Endothelial cell (in vitro differentiated cells): ENCODE data around the gene SLC22A1. TPM values are rescaled to one million over a fixed set of nuclear protein-coding genes. Genes with fewer than 3 reads are reported as not detected.
"Not testable (repeated sequence)": the region's sequence is repeated elsewhere in the genome, so short reads cannot be mapped to it uniquely, and the experiment has no call there.

Experiments
- DNase-seq: peaks from one replicate; pipeline ENCODE4 v3.0.0; 2021; ENCODE audit warnings: low spot score
- H3K27ac Mint-ChIP-seq: one replicate; pipeline ENCODE4 v1.8.0; 2021; ENCODE audit warnings: mixed read lengths, inconsistent platforms; ENCODE audit not compliant: unreplicated experiment
- H3K27me3 Mint-ChIP-seq: one replicate; pipeline ENCODE4 v1.8.0; 2021; ENCODE audit warnings: mild to moderate bottlenecking, moderate library complexity, mixed read lengths, inconsistent platforms; ENCODE audit not compliant: unreplicated experiment
- H3K36me3 Mint-ChIP-seq: one replicate; pipeline ENCODE4 v1.8.0; 2021; ENCODE audit warnings: mild to moderate bottlenecking, low read depth, mixed read lengths, inconsistent platforms; ENCODE audit not compliant: unreplicated experiment
- H3K4me1 Mint-ChIP-seq: one replicate; pipeline ENCODE4 v1.8.0; 2021; ENCODE audit warnings: mild to moderate bottlenecking, mixed read lengths, inconsistent platforms; ENCODE audit not compliant: unreplicated experiment
- H3K4me3 Mint-ChIP-seq: one replicate; pipeline ENCODE4 v1.8.0; 2021; ENCODE audit warnings: mild to moderate bottlenecking, mixed read lengths, inconsistent platforms; ENCODE audit not compliant: unreplicated experiment
- H3K9me3 Mint-ChIP-seq: one replicate; pipeline ENCODE4 v1.8.0; 2021; ENCODE audit warnings: mixed read lengths, inconsistent platforms; ENCODE audit not compliant: unreplicated experiment
- total RNA-seq: library from RNA; stranded (reverse); fragmentation: NEBNext Ultra II Directional; extraction: Animal tissue kit (Norgen Biotek cat#: 25700); gene quantifications from one replicate; pipeline ENCODE4 v1.2.1, GENCODE V29; 2021; ENCODE audit not compliant: unreplicated experiment
- TF ChIP-seq, protein P1 (sequence below): fragments of 200-600 bp; sonication (generic); IDR thresholded peaks from one replicate; pipeline ENCODE4 v1.5.0; 2021; ENCODE audit warnings: antibody characterized with exemption; ENCODE audit not compliant: unreplicated experiment

The SLC22A1 gene
- total RNA-seq, 1 donor from 2014 or later, result 2.7 TPM

DNA sequence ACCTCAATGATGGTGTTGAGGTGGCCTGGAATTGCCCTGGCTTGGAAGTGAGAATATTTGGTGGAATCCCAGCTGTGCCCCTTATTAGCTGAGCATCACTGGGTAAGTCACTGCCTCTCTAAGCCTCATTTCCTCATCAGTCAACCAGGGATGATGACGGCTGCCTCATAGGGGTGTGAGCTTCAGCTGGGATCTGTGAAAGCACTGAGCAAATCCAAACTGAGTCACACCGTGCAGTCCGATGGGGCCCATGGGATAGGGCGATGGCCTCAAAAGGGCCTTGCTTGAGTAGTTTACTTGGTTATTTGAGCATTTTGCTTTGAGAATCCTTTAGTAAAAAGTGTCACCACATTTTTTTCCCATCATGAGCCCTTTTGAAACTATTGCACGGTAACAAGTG, 1.1 kb downstream of the SLC22A1 start:
- no peak for DNase-seq
- H3K36me3 Mint-ChIP-seq, result peaks cover 29% of the 10 kb centered on the region
- H3K27me3 Mint-ChIP-seq, result peaks cover 6% of the 10 kb centered on the region
- H3K27ac Mint-ChIP-seq, result no peak overlapping the region
- TF ChIP-seq, protein P1, sequence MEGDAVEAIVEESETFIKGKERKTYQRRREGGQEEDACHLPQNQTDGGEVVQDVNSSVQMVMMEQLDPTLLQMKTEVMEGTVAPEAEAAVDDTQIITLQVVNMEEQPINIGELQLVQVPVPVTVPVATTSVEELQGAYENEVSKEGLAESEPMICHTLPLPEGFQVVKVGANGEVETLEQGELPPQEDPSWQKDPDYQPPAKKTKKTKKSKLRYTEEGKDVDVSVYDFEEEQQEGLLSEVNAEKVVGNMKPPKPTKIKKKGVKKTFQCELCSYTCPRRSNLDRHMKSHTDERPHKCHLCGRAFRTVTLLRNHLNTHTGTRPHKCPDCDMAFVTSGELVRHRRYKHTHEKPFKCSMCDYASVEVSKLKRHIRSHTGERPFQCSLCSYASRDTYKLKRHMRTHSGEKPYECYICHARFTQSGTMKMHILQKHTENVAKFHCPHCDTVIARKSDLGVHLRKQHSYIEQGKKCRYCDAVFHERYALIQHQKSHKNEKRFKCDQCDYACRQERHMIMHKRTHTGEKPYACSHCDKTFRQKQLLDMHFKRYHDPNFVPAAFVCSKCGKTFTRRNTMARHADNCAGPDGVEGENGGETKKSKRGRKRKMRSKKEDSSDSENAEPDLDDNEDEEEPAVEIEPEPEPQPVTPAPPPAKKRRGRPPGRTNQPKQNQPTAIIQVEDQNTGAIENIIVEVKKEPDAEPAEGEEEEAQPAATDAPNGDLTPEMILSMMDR, result no peak
- no peaks in the 10 kb centered on the region for H3K9me3 Mint-ChIP-seq
- no peaks in the 10 kb centered on the region for H3K4me1 Mint-ChIP-seq
- no peak overlapping the region for H3K4me3 Mint-ChIP-seq

DNA sequence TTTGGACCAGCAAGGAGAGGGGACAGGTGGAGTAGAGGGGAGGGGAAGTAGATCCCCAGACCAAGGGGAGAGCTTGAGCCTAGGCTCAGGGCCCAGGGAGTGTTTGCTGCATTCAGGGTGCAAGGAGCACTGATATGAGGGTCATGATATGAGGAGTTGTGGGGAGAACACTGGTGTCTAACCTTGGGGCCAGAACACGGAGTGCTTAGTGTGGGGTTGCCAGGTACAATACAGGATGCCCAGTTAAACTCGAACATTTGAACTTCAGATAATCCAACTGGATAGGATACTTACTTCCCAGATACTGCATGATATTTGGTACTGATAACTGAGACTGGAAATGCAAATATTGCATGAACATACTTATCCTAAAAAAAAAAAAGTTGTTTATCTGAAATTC, 2.4 kb downstream of the SLC22A1 start:
- TF ChIP-seq, protein P1, result no peak
- no peaks in the 10 kb centered on the region for H3K9me3 Mint-ChIP-seq
- H3K4me1 Mint-ChIP-seq, result no peaks in the 10 kb centered on the region
- no peak for DNase-seq
- peaks cover 6% of the 10 kb centered on the region for H3K27me3 Mint-ChIP-seq
- no peak overlapping the region for H3K4me3 Mint-ChIP-seq
- peaks cover 26% of the 10 kb centered on the region for H3K36me3 Mint-ChIP-seq
- no peak overlapping the region for H3K27ac Mint-ChIP-seq

DNA sequence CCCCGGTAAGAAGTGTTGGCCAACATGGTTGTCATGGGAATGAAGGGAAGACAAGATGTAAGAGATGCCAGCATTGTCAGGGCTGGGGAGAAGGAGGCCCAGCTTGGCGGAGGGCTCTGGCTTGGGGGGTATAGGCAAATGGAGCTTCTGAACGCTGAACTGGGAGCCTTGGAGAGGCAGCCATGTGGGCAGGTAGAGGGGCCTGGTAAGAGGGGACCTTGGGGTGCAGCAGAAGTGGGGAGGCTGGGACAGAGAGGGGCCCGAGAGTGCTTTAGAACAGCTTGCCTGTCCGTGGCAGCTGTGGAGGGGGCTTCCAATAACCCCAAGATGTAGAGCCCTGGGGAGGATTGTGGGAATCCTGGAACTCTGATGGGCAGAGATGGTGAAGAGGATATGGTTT, 3.0 kb downstream of the SLC22A1 start:
- Mint-ChIP-seq H3K27me3 (peaks cover 4% of the 10 kb centered on the region), H3K4me1 (no peaks in the 10 kb centered on the region), H3K4me3 (no peak overlapping the region), H3K9me3 (no peaks in the 10 kb centered on the region), H3K36me3 (peaks cover 23% of the 10 kb centered on the region), H3K27ac (peak overlapping the region; percentile 38)
- TF ChIP-seq, protein P1, result no peak
- no peak for DNase-seq

DNA sequence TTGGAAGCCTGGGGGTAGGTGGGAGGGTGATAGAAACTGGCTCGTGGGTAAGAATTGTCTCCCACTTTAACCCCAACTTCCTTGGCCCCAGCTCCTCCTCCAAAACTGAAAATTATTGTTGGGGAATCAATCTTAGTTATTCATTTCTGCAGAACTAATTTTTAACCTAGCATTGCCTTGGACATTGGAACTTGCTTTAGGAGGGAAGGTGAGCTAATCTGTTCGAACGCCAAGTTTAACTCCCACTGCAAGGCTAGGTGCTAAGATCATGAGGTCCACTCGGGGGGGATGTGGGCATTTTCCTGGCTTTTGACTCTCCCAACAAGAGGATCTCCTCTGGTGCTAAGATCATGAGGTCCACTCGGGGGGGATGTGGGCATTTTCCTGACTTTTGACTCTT, 3.5 kb downstream of the SLC22A1 start:
- not testable (repeated sequence) for H3K9me3 Mint-ChIP-seq, H3K27ac Mint-ChIP-seq, H3K4me1 Mint-ChIP-seq, DNase-seq, H3K27me3 Mint-ChIP-seq
- Mint-ChIP-seq H3K36me3 (peaks cover 23% of the 10 kb centered on the region), H3K4me3 (peak overlapping the region; percentile 28)

DNA sequence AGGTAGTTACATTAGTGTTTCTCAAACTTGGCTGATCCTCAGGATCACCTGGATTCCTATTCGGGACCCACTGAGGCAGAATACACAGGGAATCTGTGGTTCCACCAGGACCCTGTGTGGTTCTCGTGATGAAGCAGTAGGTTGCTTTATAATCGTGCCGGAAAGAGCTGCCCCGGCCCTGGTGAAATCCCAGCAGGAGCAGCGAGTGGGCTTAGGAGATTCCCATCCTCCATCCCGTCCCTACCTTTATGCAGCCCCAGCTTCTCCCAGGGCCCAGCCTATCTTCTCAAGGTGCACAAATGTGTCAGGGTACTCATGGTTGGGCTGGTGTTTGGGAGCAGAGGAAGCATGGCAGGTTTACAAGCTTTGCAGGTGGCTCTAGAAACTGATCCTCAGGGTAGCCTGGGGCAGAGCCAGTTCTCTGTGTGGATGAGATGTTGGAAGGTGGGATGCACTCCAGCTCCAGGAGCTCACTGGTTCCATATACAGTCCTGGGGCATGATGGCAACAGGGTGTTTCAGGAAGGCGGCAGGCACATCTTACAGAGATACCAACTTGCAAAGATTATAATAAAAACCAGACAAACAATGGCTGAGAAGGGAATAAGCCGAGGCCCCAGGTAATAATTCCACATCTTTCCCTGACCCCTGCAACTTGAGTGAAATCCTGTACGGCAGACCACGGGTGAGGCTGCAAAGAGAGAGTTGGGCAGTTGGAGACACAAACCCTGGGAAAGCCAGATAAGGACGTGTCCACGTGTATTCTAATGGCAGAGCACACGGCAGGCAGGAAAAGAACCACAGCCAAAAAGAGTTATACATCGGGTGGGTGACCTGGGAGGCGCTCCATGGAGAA, 5.9 kb downstream of the SLC22A1 start:
- H3K27ac Mint-ChIP-seq, result no peak overlapping the region
- peaks cover 5% of the 10 kb centered on the region for H3K4me1 Mint-ChIP-seq
- DNase-seq, result no peak
- H3K9me3 Mint-ChIP-seq, result no peaks in the 10 kb centered on the region
- H3K4me3 Mint-ChIP-seq, result no peak overlapping the region
- H3K27me3 Mint-ChIP-seq, result peaks cover 3% of the 10 kb centered on the region
- TF ChIP-seq, protein P1, result no peak
- H3K36me3 Mint-ChIP-seq, result peaks cover 23% of the 10 kb centered on the region
